SU-DHL-6 (cell line): ENCODE results near the gene NFIA.

ENCODE experiments used
- H2AFZ ChIP-seq: fragments of 200-600 bp; sonication (generic); 2 replicates; pipeline ENCODE4 v1.6.1; 2014; ENCODE audit warnings: low read depth, mild to moderate bottlenecking, moderate library complexity, mixed read lengths, antibody characterized with exemption, low read length; ENCODE audit not compliant: severe bottlenecking
- H3F3A ChIP-seq: fragments of 200-600 bp; shearing (Covaris generic); 2 replicates; pipeline ENCODE4 v1.6.0; 2016; ENCODE audit warnings: antibody characterized with exemption, mild to moderate bottlenecking; ENCODE audit not compliant: insufficient read depth
- H3K27ac ChIP-seq: fragments of 200-600 bp; sonication (generic); 2 replicates; pipeline ENCODE4 v1.5.1; 2016; ENCODE audit warnings: low read depth, mild to moderate bottlenecking, low read length, moderate library complexity, mixed read lengths
- H3K27me3 ChIP-seq: fragments of 200-600 bp; sonication (generic), shearing (Covaris generic); 2 replicates; pipeline ENCODE4 v1.6.0; 2014; ENCODE audit warnings: mild to moderate bottlenecking, low read length
- H3K36me3 ChIP-seq: fragments of 200-600 bp; sonication (generic); 2 replicates; pipeline ENCODE4 v1.6.1; 2014; ENCODE audit warnings: mild to moderate bottlenecking, low read length, mixed read lengths
- H3K4me2 ChIP-seq: fragments of 300-600, 200-600 bp; shearing (Covaris generic), sonication (generic); 2 replicates; pipeline ENCODE4 v1.6.0; 2014; ENCODE audit warnings: low read length, low read depth, mild to moderate bottlenecking; ENCODE audit not compliant: poor library complexity, severe bottlenecking
- H3K4me3 ChIP-seq: fragments of 200-600 bp; sonication (generic); 2 replicates; pipeline ENCODE4 v1.5.1; 2014; ENCODE audit warnings: antibody characterized with exemption, low read length, mild to moderate bottlenecking, mixed read lengths; ENCODE audit not compliant: insufficient read depth, poor library complexity, severe bottlenecking
- H3K79me2 ChIP-seq: fragments of 200-600 bp; sonication (generic); 2 replicates; pipeline ENCODE4 v1.6.1; 2014; ENCODE audit warnings: mild to moderate bottlenecking, low read length, moderate library complexity; ENCODE audit not compliant: insufficient read depth
- H3K9ac ChIP-seq: fragments of 200-600 bp; sonication (generic); 2 replicates; pipeline ENCODE4 v1.7.0; 2014; ENCODE audit warnings: mild to moderate bottlenecking, low read length
- H3K9me2 ChIP-seq: fragments of 200-600 bp; sonication (generic); replicated peaks from 2 replicates; pipeline ENCODE4 v1.6.1; 2014; ENCODE audit warnings: low read length; ENCODE audit not compliant: insufficient read depth
- H3K9me3 ChIP-seq: fragments of 200-600 bp; sonication (generic); 2 replicates; pipeline ENCODE4 v1.6.1; 2014; ENCODE audit warnings: low read length, mixed read lengths; ENCODE audit not compliant: insufficient read depth
- H4K20me1 ChIP-seq: fragments of 200-600 bp; sonication (generic); 2 replicates; pipeline ENCODE4 v1.6.1; 2014; ENCODE audit warnings: low read depth, mild to moderate bottlenecking, antibody characterized with exemption, low read length, moderate library complexity, mixed read lengths
- EZH2phosphoT487 ChIP-seq: fragments of 200-600 bp; sonication (generic), shearing (Covaris generic); conservative IDR thresholded peaks from 2 replicates; pipeline ENCODE4 v1.6.1; 2018; ENCODE audit warnings: mild to moderate bottlenecking, antibody characterized with exemption, low read length, moderate library complexity, mixed read lengths
- TF ChIP-seq, protein P1 (sequence below): fragments of 200-600 bp; sonication (generic); IDR thresholded peaks from one replicate; pipeline ENCODE4 v1.5.1; 2017; ENCODE audit warnings: antibody characterized with exemption, mild to moderate bottlenecking, low read length, moderate library complexity; ENCODE audit not compliant: insufficient read depth, poor library complexity, severe bottlenecking

The NFIA gene

DNA sequence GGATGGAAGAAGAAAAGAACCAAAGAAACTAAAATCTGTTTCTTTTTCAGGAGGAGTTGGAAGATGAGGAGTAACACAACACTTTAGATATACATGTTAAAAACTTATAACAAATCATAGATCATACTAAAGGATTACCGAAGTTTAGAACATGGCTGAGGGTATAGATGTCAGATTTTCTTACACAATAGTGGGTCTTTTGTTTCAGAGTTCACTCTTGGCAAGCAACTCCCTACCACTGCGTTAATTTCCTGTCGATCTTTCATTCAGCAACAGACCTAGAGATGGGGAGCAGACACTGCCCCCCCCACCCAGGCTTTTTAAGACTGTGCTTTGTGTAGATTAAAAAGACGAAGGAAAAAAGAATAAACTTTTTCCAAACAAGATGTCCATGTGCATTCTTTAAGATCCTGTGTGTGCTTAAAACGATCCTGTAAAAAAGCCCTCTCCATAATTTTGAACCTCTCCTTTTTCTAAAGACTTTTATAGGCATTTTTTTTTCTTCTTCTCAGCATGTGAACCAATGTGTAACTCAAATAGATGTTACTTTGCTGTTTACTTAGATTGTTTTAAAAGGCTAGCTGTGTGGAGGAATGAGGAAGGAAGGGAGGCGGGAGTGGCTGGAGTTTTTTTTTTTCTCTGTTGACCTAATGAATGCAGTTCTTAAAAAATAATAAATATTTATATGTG lies 50.4 kb downstream of the NFIA start:
- Histone ChIP-seq H4K20me1 (0 out of 2 replicates have a peak, but pooled peaks cover 6% of the 10 kb centered on the region), H3K9ac (no peak overlapping the region), H3K27me3 (no peaks in the 10 kb centered on the region), H3K9me2 (no peaks in the 10 kb centered on the region), H3K79me2 (no peaks in the 10 kb centered on the region), H3K27ac (no peak overlapping the region), H2AFZ (no peak overlapping the region), H3F3A (no peaks in the 10 kb centered on the region), H3K4me2 (no peak overlapping the region), H3K9me3 (no peaks in the 10 kb centered on the region), H3K36me3 (no peaks in the 10 kb centered on the region), H3K4me3 (no peak overlapping the region)
- TF ChIP-seq, protein P1, sequence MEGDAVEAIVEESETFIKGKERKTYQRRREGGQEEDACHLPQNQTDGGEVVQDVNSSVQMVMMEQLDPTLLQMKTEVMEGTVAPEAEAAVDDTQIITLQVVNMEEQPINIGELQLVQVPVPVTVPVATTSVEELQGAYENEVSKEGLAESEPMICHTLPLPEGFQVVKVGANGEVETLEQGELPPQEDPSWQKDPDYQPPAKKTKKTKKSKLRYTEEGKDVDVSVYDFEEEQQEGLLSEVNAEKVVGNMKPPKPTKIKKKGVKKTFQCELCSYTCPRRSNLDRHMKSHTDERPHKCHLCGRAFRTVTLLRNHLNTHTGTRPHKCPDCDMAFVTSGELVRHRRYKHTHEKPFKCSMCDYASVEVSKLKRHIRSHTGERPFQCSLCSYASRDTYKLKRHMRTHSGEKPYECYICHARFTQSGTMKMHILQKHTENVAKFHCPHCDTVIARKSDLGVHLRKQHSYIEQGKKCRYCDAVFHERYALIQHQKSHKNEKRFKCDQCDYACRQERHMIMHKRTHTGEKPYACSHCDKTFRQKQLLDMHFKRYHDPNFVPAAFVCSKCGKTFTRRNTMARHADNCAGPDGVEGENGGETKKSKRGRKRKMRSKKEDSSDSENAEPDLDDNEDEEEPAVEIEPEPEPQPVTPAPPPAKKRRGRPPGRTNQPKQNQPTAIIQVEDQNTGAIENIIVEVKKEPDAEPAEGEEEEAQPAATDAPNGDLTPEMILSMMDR, result no peak
- TF ChIP-seq EZH2phosphoT487, result no peak

DNA sequence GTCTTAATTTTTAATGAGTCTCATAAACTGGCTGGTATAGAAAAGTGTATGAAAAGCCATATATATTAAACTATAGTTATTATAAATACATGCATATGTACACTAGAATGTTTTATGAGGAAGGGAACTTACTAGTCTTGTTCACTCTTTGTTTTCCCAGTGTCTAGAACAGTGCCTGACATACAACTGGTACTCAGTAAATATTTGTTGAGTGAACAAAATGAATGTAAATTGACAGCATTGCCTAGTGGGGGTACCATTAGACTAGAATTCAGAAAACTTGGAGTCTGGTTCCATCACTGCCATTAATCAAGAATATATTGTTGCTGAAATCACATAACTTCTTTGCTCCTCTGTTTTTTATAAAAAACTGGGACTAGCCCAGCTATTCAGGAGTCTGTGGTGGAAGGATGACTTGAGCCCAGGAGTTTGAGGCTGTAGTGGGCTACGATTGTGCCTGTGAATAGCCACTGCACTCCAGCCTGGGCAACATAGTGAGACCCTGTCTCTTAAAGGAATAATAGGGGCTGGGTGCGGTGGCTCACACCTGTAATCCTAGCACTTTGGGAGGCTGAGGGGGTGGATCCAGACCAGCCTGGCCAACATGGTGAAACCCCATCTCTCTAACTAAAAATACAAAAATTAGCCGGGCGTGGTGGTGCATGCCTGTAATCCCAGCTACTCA lies 51.1 kb downstream of the NFIA start:
- H3K9ac ChIP-seq, result no peak overlapping the region

DNA sequence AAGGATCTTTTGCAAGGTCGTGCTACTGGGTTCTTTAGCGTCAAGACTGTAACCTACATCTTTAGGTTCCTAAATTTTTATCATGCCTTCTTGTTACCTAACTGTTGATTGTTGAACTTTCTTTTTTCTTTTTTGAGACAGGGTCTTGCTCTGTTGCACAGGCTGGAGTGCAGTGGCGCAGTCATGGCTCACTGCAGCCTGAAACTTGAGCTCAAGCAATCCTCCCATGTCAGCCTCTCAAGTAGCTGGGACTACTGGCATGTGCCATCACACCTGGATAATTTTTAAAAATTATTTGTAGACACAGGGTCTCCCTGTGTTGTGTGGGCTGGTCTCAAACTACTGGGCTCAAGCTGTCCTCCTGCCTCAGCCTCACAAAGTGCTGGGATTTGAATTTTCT lies 52.9 kb downstream of the NFIA start:
- Histone ChIP-seq H4K20me1 (0 out of 2 replicates have a peak, but pooled peaks cover 6% of the 10 kb centered on the region), H3K27me3 (no peaks in the 10 kb centered on the region), H3K4me2 (no peak overlapping the region), H3K27ac (no peak overlapping the region), H3K79me2 (no peaks in the 10 kb centered on the region), H3K36me3 (no peaks in the 10 kb centered on the region), H3F3A (no peaks in the 10 kb centered on the region), H3K9me3 (no peaks in the 10 kb centered on the region), H3K9ac (no peak overlapping the region), H2AFZ (no peak overlapping the region), H3K9me2 (no peaks in the 10 kb centered on the region), H3K4me3 (no peak overlapping the region)
- no peak for TF ChIP-seq EZH2phosphoT487
- TF ChIP-seq, protein P1, result no peak

More for the DNA sequence above, 51.1 kb downstream of the NFIA start:
- Histone ChIP-seq H3K36me3 (no peaks in the 10 kb centered on the region), H3K9me2 (no peaks in the 10 kb centered on the region), H3K79me2 (no peaks in the 10 kb centered on the region), H3K9me3 (no peaks in the 10 kb centered on the region), H3K4me3 (no peak overlapping the region), H3F3A (no peaks in the 10 kb centered on the region), H3K27ac (no peak overlapping the region), H2AFZ (no peak overlapping the region), H3K27me3 (no peaks in the 10 kb centered on the region), H3K4me2 (no peak overlapping the region), H4K20me1 (0 out of 2 replicates have a peak, but pooled peaks cover 6% of the 10 kb centered on the region)
- no peak for TF ChIP-seq EZH2phosphoT487
- TF ChIP-seq, protein P1, result no peak
